Measurements from ENCODE around the gene MVB12B. TPM values are rescaled to one million over a fixed set of nuclear protein-coding genes. Genes with fewer than 3 reads are reported as not detected.
A peak's percentile ranks its signal among the peaks of the same experiment; 100 is the strongest.

The MVB12B gene
- total and polyA plus RNA-seq, 2 of the 4 experiments (the other 2 are of a cell fraction), result 2.0 to 4.0 TPM

GRCh38 chr9:126516936-126517832 lies 190.6 kb downstream of the MVB12B start:
- ChIA-PET CTCF (interaction anchor here (1.7 kb wide), 1 partner anchor 18 kb away, joined by 5 read pairs; no protein-coding TSS in a partner anchor), POLR2A (ENCODE audit: unreplicated experiment) (no interaction called here)
- H3K23ac ChIP-seq (ENCODE audit: low read depth, low read length), result no peak overlapping the region
- H2AK9ac ChIP-seq (replicated peaks; ENCODE audit: low read depth, low read length, poor library complexity), result no peak overlapping the region
- peak overlapping the region; percentile 80 for H2AFZ ChIP-seq (replicated peaks; ENCODE audit: low read length, poor library complexity)
- H3K9ac ChIP-seq (ENCODE audit: low read depth, low read length), result no peak overlapping the region
- peak overlapping the region; percentile 41 for H3K4me3 ChIP-seq (ENCODE audit: insufficient read depth, low read depth, low read length)
- no peak overlapping the region for H3K56ac ChIP-seq (ENCODE audit: extremely low read depth, insufficient read depth, low read length)
- H2AK5ac ChIP-seq (ENCODE audit: low read depth, low read length), result no peak overlapping the region
- 7% methylated on average over 3 of the region's 32 CpGs; no CpG with 5 or more reads in 1 of the 2 experiments for WGBS, 2 experiments (ENCODE audit: extremely low coverage in 2 of 2, insufficient read length in 1 of 2)
- H4K20me1 ChIP-seq (ENCODE audit: insufficient read depth, low read length), result no peaks in the 10 kb centered on the region; the same call in 1 of the 2 replicates
- no peak overlapping the region for H4K5ac ChIP-seq (ENCODE audit: low read depth, low read length)
- H2BK20ac ChIP-seq (ENCODE audit: low read depth, low read length), result no peak overlapping the region
- H4K91ac ChIP-seq (ENCODE audit: insufficient read depth, low read depth, low read length), result no peak overlapping the region
- peak overlapping the region; percentile 2; the same call in 1 of the 2 replicates for H3K27ac ChIP-seq (ENCODE audit: insufficient read depth, low read length)
- H3K14ac ChIP-seq (replicated peaks; ENCODE audit: low read depth, low read length), result no peak overlapping the region
- in situ Hi-C loops (cut with MboI; ENCODE audit: low sequenced_read_pairs), result no loop called here
- peak; percentile 84 for DNase-seq
- intact Hi-C loops (cut with micrococcal nuclease), result no loop called here
- H2BK120ac ChIP-seq (ENCODE audit: low read depth, low read length), result no peak overlapping the region; the same call in 1 of the 2 replicates
- ATAC-seq (ENCODE audit: low read depth), result peak; percentile 76
- no peak overlapping the region for H3K4ac ChIP-seq (ENCODE audit: low read depth, low read length)
- no peaks in the 10 kb centered on the region for H3K9me1 ChIP-seq (ENCODE audit: insufficient read depth, low read length)
- no TSS peak for BruUV-seq (replicated peaks)
- H3K79me1 ChIP-seq (ENCODE audit: low read depth in 1 of 2, low read length in 2 of 2), result no peaks in the 10 kb centered on the region
- no peak overlapping the region for H2BK5ac ChIP-seq (ENCODE audit: low read depth, low read length, poor library complexity, severe bottlenecking)
- H3K9me3 ChIP-seq (ENCODE audit: control insufficient read depth, insufficient read depth, low read length), result no peaks in the 10 kb centered on the region
- peak overlapping the region; percentile 73 for H3K4me2 ChIP-seq (ENCODE audit: low read depth, low read length)
- H2BK15ac ChIP-seq (ENCODE audit: low read depth, low read length), result no peak overlapping the region
- peaks cover 2% of the 10 kb centered on the region; the same call in 1 of the 2 replicates for H3K4me1 ChIP-seq (ENCODE audit: control insufficient read depth, insufficient read depth, low read length)
- no peak overlapping the region for H4K8ac ChIP-seq (ENCODE audit: low read depth in 2 of 2, low read length in 2 of 2)
- H3K18ac ChIP-seq (ENCODE audit: low read depth, low read length), result no peak overlapping the region
- peaks cover 51% of the 10 kb centered on the region for H3K27me3 ChIP-seq (ENCODE audit: control insufficient read depth, insufficient read depth, low read length)
- H3K36me3 ChIP-seq (ENCODE audit: control insufficient read depth, insufficient read depth, low read length), result no peaks in the 10 kb centered on the region
- dilution Hi-C loops (cut with HindIII; ENCODE audit: low sequenced_read_pairs, unreplicated experiment), result no loop called here
- TF ChIP-seq MAFK (IDR thresholded peaks at IDR 0.05; ENCODE audit: low read depth, low read length) (no peak), BHLHE40 (IDR thresholded peaks at IDR 0.05; ENCODE audit: low read depth, low read length) (no peak), ELK1 (IDR thresholded peaks at IDR 0.05; ENCODE audit: borderline replicate concordance, low read depth, low read length) (no peak), NFE2L2 (IDR thresholded peaks at IDR 0.05; ENCODE audit: low read depth, low read length) (no peak), RFX5 (IDR thresholded peaks at IDR 0.05; ENCODE audit: low read depth, low read length) (no peak), CTCF (conservative IDR thresholded peaks at IDR 0.05; ENCODE audit: low read depth, low read length) (no peak), FOS (IDR thresholded peaks at IDR 0.05; ENCODE audit: low read depth, low read length) (no peak), RCOR1 (IDR thresholded peaks at IDR 0.05; ENCODE audit: insufficient replicate concordance, low read length) (no peak), RAD21 (IDR thresholded peaks at IDR 0.05; ENCODE audit: low read length) (no peak), CHD1 (IDR thresholded peaks at IDR 0.05; ENCODE audit: low read depth, low read length) (no peak), CEBPB (IDR thresholded peaks at IDR 0.05; ENCODE audit: low read depth, low read length) (no peak), MXI1 (IDR thresholded peaks at IDR 0.05; ENCODE audit: borderline replicate concordance, low read depth, low read length) (no peak), USF2 (IDR thresholded peaks at IDR 0.05; ENCODE audit: low read depth, low read length) (no peak), SMC3 (IDR thresholded peaks at IDR 0.05; ENCODE audit: low read depth, low read length) (no peak)
